SKM-1 (cell line): Measurements from ENCODE around the gene ZFYVE21.

Experiments
- DNase-seq: peaks from one replicate; lab custom pipeline; 2025; ENCODE audit not compliant: unreplicated experiment; lab: John Stamatoyannopoulos, UW

ZFYVE21 gene

GRCh38 chr14:103704708-103705107, 10.9 kb upstream of the ZFYVE21 start:
- no peak for DNase-seq

GRCh38 chr14:103705118-103705503, 10.5 kb upstream of the ZFYVE21 start:
- DNase-seq, result no peak

- no peak for DNase-seq
Observed at GRCh38 chr14:103705504-103706284, 9.9 kb upstream of the ZFYVE21 start.

DNA sequence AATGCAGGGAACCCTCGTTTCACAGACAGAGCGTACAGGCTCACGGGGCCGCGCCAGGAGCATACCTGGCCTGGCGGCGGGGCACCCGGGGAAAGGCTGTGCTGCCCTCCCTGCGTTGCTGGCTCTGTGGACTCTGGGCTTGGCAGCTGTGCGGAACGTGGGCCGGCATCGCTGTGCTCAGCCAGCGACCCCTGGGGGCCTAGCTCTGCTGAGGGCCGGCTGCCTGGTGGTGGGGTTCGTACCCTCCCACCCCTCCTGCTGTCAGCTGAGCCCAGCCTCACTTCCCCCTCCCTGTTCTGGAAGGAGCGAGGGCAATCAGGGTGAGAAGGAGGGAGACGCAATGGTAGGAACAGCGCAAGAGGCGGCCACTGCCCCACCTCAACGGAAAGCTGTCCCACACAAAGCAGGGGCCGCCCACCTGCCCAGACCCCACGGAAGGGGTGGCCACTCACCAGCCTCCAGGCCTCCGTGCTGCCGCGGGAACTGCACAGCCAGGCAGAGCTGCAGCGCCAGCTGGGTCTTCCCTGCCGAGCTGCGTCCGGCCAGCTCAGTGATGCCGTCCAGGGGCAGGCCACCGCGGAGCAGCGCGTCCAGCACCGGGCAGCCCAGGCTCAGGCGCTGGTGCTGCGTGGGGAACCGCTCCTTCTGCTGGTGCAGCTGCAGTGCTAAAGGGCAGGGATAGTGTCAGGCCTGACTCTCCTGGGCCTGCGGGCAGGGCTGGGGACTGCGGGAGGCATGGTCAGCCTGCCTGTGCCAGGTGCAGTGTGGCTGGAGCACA, 8.9 kb upstream of the ZFYVE21 start:
- DNase-seq, result no peak

- no peak for DNase-seq
Observed at GRCh38 chr14:103707329-103708263, 8.0 kb upstream of the ZFYVE21 start.

DNA sequence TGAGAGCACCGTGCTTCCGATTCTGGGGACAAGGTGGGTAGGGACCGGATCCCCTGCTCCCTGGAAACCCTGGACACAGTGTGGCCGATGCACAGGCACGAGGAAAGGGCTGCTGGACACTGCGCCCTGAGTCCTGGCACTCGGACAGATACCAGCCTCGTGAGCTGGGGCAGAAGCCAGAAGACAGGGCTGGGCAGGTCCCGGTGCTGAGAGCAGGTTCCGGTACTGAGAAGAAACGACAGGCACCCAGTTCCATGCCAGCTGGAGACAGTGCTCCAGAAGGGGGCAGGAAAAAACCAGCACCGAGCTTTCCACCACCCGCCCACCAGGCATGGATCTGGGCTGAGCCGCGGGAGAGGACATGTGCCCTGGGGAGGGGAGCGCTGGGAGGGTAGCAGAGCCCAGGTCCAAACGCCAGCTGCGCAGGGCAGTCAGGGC, 6.8 kb upstream of the ZFYVE21 start:
- no peak for DNase-seq

DNA sequence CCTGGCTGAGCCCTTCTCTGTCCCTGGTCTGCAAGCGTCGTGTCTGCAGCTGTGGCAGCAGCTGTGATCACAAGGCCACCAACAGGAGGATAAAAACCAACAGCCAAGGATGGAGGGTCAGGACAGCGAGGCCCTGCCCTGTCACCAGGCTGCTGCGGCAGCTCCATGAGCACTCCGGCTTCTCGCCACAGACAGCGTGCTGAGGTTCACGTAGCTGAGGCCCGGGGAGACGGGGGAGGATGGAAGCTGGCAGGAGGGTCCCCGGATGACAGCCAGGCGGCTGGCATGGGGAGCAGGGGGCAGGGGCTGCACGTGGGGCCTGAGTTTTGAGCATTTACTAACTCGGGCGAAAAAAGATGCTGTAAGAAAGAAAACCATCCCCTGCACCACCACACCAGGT, 5.8 kb upstream of the ZFYVE21 start:
- no peak for DNase-seq

DNA sequence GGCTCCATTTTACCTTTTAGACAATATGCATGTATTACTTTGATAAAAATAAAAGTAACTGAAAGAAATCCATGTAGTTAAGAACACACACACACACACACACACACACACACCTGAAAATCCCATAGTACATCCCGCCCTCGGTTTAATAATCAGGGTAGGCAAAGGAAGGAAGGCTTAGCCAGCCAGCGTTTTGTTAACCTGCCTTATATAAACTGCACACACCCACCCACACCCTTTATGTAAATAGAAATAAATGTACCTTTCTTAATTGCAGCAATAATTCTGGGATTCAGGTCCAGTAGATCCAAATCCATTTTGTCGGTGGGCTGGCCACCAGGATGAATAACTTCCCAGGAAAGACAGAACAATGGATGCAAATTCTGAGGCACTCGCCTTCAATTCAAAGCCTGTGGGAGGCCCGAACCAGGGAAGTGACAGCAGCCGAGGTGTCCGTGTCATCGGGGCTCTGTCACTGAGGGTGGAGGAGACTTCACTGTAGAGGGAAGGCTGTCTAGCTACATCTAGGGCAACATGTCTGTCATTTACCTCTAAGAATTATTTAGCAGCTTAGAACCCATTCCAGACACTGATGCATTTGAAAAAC, 4.7 kb upstream of the ZFYVE21 start:
- DNase-seq, result no peak

DNA sequence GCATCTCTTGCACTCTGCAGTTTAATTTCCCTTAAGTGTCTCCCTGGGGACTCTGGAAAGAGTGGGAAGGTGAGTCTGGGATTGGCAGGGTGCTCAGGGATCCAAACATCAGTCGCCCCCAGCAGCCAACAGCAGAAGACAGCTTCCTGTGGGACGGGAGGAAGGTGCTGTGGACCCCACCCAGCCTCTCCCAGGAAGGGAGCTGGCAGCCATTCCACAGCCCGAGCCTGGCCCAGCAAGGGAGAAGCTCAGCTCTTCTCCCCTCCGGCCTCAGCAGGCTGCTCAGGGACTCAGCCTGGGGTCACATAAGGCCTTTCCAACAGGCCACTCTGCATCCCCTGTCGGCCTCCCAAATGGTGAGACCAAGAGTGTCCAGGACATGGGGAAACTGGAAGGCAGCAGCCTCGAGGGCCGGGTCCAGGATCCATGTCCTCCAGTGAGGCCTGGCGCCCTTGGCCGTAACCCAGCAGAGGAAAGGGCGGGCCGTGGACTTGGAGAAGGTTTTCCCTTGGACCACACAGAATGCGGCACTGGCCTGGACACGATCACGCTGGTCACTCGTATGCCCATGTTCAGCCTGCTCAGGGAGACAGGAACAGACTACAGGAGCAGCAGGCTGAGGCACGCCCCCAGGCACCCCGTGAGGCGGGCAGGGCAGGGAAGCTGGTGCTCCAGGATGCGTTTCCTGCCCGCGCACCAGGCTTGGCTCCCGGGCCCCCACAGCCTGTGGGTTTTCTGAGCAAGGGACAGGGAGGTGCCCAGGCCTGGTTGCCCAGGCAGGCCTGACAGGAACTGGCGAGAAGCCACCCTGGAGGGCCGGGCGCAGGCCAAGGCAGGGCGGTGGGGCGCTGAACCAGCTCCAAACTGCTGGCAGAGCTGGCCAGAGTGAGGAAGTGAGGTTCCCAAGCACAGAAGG, 3.8 kb upstream of the ZFYVE21 start:
- no peak for DNase-seq

DNA sequence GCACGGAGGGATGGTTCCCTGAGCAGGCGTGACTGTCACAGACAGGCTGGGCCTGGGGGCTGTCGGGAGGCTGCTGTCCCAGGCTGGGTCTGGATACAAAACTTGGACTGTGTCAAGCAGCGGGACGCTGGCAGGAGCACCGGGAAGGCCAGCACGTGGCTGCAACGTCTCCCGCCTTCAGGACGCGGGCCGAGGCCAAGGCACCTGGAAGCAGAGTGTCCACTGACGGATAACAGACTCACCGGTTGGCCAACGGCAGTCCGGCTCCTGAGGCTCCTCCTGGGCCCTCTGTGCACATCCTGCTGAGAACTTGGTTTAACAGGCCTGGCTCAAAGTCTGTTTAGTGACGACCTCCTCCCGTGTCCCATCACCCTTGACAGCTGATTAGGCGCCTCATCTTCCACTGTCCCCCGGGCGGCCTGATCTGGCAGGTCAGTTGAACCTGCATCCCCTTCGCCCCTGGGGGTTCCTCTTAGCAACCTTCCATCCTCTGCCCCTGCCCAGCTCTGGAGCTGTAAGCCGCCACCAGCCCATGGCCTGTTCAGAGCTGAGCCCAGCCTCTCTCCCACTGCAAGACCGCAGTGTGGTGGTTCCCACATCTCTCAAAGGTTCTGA, 2.9 kb upstream of the ZFYVE21 start:
- no peak for DNase-seq

DNA sequence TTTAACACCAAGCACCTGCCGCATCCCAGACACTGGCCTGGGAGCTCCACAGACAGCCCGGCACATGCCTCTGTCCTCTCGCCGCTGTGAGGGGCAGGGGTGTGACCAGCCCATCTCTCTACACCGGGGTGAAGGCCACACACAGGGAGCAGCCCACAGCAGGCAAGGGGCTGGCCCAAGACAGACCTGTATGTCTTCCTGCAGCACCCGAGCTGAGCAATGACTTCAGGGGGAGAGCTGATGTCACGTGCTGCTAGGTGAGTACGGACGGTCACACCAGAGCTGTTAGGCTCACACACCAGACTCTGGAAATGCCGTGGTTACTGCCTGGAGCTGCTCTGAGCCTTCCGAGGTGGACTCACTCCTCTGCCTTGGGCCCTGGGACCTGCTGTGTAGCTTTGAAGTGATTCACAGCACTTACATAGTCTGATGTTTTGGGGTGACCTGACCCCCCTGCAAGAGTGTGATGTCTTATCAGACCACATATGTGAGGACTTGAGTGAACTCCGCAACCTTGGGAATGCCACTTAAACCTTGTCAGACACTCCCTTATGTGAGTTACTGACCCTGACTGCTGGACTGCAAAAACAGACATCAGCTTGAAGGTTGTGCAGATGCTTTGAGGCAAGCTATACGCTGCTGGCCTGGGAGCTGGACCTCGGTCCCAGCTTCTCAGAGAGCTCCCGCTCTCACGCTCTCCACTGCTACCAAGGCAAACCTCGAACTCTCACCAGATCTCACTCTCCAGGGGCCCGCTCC, 2.1 kb upstream of the ZFYVE21 start:
- no peak for DNase-seq

- DNase-seq, result no peak
Observed at GRCh38 chr14:103714063-103714724, 1.4 kb upstream of the ZFYVE21 start.

DNA sequence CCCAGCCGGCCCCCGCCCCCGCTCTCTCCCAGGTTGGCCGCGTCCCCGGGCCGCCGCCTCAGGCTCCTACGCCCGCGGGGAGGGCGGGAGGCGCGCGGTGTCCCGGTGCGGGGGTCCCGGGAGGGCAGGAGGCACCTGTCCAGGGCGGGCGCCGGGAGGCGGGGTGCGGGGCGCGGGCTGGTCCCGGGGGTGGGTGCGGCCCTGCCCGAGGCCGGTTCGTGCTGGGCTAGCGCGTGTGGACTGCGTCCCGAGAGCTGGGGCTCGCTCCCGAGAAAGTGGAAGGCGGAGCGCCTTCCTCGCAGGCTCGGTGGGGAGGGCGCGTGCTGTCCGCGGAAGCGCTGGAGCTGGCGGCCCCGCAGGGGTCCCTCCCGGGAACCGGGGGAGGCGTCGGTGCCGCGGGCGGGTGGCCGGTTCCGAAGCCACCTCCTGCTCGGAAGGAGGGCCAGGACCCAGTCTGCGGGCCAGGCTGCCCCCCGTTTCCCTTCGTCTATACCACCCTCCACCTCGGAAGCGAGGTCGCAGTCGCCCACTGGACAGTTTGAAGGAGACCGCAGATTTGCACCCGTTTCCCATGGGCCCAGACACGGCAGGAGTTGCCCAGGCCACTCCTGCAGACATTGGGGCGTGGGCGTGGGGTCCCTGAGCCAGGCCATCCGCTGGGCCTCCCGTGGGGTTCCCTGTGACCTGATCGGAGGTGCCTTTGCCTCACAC, 636 bp downstream of the ZFYVE21 start:
- no peak for DNase-seq

DNA sequence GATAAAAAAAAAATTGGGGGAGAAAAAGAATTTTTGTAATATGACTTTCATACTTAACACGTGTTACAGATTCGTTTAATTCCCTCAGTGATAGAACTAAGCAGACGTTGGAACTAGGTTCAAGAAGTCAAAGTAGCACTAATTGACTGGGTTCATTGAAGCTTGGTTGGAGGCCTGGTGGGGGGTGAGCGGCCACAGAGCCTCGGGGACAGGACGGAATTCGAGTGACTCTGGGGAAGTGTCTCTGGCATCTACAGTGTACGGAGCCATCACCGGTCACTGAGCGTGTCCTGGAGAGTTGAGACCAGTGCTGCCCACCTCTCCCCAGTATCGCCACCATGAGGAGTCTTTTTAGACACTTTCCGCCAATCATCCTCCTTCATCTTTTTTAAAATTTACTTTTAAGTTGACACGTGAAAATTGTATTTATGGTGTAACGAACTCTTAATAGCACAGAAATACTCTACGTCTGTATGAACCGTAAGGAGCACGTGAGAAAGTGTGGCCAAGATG, 1.3 kb downstream of the ZFYVE21 start:
- DNase-seq, result no peak

- no peak for DNase-seq
Observed at GRCh38 chr14:103718572-103718971, 3.0 kb downstream of the ZFYVE21 start.

DNA sequence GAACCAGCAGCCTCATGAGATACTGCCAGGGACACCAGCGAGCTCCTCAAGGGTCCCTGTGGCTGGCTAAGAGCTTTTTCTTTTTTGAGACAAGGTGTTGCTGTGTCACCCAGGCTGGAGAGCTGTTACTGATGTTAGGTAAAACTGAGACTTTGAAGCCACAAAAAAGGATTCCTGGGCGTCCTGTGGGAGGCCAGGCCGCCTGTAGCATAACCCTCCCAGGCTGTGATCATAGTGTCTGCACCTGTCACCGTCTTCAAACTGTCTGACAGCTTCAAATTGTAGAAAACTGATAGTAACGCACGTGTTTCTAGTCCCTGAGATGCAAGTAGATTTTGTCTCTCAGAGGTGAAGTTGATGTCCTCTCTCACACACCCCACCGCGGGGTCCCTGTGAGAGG, 4.1 kb downstream of the ZFYVE21 start:
- DNase-seq, result no peak

DNA sequence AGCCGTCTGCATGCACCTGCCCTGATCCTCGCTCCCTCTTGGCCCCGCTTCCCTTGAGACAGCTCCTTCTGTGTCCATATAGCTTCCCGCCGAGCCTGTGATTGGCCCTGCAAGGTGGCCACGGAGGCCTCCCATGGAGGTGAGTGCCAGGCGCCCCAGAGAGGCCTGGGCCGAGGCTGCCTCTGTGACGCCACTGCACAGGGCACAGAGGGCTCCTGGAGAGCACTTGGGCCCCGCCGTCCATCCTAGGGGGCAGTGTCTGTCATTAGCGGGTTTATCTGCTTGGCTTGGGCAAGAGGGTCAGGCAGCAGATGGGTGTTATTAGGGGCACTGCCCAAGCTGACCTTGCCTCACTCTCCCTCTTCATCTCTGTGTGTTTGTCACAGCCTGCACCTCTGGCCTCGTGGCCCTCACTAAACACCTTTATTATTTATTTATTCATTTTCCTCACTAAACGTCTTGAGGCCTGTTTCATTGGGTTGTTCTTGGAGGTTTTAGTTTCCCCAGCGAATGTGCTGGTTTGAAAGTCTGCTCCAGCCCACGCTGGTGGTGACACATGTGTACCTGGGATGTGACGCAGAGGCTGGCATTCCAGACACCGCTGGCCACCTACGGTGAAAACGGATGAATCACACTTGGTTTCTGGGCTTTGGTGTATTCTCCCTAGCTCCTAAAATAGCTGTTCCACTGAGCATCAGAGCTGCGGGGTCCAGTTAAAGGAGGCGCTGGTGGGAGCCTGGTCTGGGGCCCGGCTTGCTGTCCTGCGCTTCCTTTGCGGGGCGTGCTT, 5.9 kb downstream of the ZFYVE21 start:
- DNase-seq, result no peak
